ENCODE measurements around the gene FFAR1. TPM values are rescaled to one million over a fixed set of nuclear protein-coding genes. Genes with fewer than 3 reads are reported as not detected.

FFAR1 gene
- total and polyA plus RNA-seq, 10 donors = 0.16 to 0.52 (median 0.26) TPM; not detected in 3

- H3K9me3 ChIP-seq = no peaks in the 10 kb centered on the region
- H3K4me3 ChIP-seq = no peak overlapping the region
- H3K27ac ChIP-seq = no peak overlapping the region
- 12 to 66% (median 39%) methylated on average over 2 to 5 of the region's 5 CpGs; no CpG with 5 or more reads in 1 of the 5 donors for WGBS, 5 donors
- intact Hi-C loops (cut with DNase I; ENCODE audit: low total_unique reads) = no loop called here
- no peaks in the 10 kb centered on the region for H3K36me3 ChIP-seq
- peaks cover 0 to 7% (median 0%) of the 10 kb centered on the region in 7 donors for H3K27me3 ChIP-seq (replicated peaks in 1 of 7)
- TF ChIP-seq POLR2A (IDR thresholded peaks at IDR 0.05) (no peak), POLR2AphosphoS5 (IDR thresholded peaks at IDR 0.05) (no peak)
- peaks cover 3 to 13% (median 9%) of the 10 kb centered on the region in 6 donors for H3K4me1 ChIP-seq
- no peak for DNase-seq
Observed at GRCh38 chr19:35360880-35361420, 13.2 kb downstream of the FFAR1 start.

DNA sequence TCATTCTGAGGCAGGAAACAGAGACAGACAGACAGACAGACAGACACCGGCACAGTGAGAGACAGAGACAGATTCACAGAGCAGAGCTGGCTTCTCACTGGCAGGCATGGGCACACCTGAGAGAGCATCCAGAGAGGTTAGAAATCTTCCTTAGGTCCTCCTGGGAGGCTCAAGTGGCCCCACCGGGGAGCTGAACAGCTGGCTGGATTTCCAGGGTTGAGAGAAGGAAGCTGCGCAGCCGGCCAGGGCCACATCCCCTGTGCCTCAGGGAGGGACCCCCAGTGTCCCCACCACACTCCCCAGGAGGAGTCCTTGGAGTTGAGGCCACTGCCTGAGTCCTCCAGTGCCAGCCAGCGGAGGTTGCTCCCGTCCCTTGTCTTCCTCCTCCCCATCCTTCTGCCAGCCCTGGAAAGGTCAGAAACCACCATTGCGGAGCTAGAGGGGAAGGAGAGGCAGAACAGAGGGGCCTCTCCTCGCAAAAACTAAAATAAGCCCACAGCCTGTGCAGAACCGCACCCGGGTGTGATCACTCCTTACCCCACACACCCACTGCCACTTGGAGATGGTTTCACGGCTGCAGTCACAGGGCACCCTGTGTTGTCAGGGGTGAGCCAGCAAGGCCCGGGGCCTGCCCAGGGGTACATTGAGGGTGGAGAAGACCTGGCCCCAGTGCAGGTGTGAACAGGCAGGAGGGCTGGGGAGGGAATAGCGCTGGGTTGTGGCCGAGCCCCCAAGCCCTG, 14.7 kb downstream of the FFAR1 start:
- TF ChIP-seq POLR2A (IDR thresholded peaks at IDR 0.05) (no peak), CTCF (IDR thresholded peaks at IDR 0.05 in 8 of 11, conservative IDR thresholded peaks at IDR 0.05 in 3 of 11) (no peak), POLR2AphosphoS5 (IDR thresholded peaks at IDR 0.05) (no peak)

DNA sequence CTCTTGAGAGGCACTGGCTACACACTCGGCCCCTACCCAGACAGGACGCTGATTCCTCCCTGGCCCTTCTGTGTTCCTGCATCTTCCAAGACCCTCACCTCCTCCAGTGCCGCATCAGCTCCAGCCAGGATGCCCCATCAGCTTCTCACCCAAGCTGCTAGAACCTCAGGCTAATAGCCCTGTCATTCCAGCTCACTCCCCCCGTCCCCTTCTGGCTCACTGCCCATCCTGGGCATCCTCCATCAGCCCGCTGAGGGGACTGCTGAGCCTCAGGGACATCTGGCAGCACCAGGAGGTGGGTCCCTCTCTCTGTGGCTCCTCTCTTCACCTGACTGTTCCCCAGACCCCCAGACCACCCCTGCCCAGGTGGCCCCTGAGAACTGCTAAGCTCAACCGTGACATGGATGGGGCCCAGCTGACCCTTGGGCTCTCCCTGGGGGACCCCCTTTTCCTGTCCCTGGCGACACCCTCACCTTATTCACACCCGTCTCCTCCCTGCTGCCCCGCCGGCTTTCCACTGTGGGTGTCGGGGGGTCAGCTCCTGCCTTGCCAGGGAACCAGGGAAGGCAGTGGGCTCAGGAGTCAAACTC, 15.4 kb downstream of the FFAR1 start:
- H3K27ac ChIP-seq = no peak overlapping the region
- intact Hi-C loops (cut with DNase I; ENCODE audit: low total_unique reads) = no loop called here
- peaks cover 2 to 8% (median 3%) of the 10 kb centered on the region in 6 donors for H3K4me1 ChIP-seq
- 77 to 96% (median 86%) methylated on average over 7 to 11 of the region's 11 CpGs; no CpG with 5 or more reads in 1 of the 5 donors for WGBS, 5 donors
- no peaks in the 10 kb centered on the region for H3K9me3 ChIP-seq
- H3K27me3 ChIP-seq (replicated peaks in 1 of 7) = peaks cover 0 to 7% (median 0%) of the 10 kb centered on the region in 7 donors
- TF ChIP-seq CTCF (IDR thresholded peaks at IDR 0.05 in 8 of 11, conservative IDR thresholded peaks at IDR 0.05 in 3 of 11) (no peak), POLR2A (IDR thresholded peaks at IDR 0.05) (no peak), POLR2AphosphoS5 (IDR thresholded peaks at IDR 0.05) (no peak)
- no peak overlapping the region for H3K4me3 ChIP-seq
- DNase-seq = no peak
- no peaks in the 10 kb centered on the region for H3K36me3 ChIP-seq

More for the DNA sequence above, 14.7 kb downstream of the FFAR1 start:
- Histone ChIP-seq H3K36me3 (no peaks in the 10 kb centered on the region), H3K9me3 (no peaks in the 10 kb centered on the region), H3K27ac (no peak overlapping the region), H3K4me1 (peaks cover 3 to 13% (median 8%) of the 10 kb centered on the region in 6 donors), H3K27me3 (replicated peaks in 1 of 7) (peaks cover 0 to 7% (median 0%) of the 10 kb centered on the region in 7 donors), H3K4me3 (no peak overlapping the region)
- DNase-seq = peak; percentile 18
- WGBS, 5 donors = 50 to 81% (median 75%) methylated on average over 1 to 14 of the region's 14 CpGs; no CpG with 5 or more reads in 1 of the 5 donors
- intact Hi-C loops (cut with DNase I; ENCODE audit: low total_unique reads) = no loop called here

GRCh38 chr19:35363711-35364425, 16.2 kb downstream of the FFAR1 start:
- intact Hi-C loops (cut with DNase I; ENCODE audit: low total_unique reads) = no loop called here
- H3K36me3 ChIP-seq = no peaks in the 10 kb centered on the region
- DNase-seq = no peak
- no peak overlapping the region for H3K4me3 ChIP-seq
- H3K4me1 ChIP-seq = peaks cover 0 to 5% (median 0%) of the 10 kb centered on the region in 6 donors
- H3K9me3 ChIP-seq = no peaks in the 10 kb centered on the region
- WGBS, 5 donors = 86 to 95% (median 90%) methylated on average over 17 to 19 of the region's 19 CpGs; no CpG with 5 or more reads in 1 of the 5 donors
- TF ChIP-seq POLR2AphosphoS5 (IDR thresholded peaks at IDR 0.05) = no peak
- TF ChIP-seq CTCF (IDR thresholded peaks at IDR 0.05 in 8 of 11, conservative IDR thresholded peaks at IDR 0.05 in 3 of 11) = no peak
- TF ChIP-seq POLR2A (IDR thresholded peaks at IDR 0.05) = no peak
- H3K27me3 ChIP-seq (replicated peaks in 1 of 7) = peaks cover 0 to 7% (median 0%) of the 10 kb centered on the region in 7 donors
- no peak overlapping the region for H3K27ac ChIP-seq

Measured in spleen (tissue), 11 donors.